ENCODE measurements around the gene OR2J3. TPM values are rescaled to one million over a fixed set of nuclear protein-coding genes. Genes with fewer than 3 reads are reported as not detected.

OR2J3 gene
- total RNA-seq, 1 donor from 2014 or later = not detected

DNA sequence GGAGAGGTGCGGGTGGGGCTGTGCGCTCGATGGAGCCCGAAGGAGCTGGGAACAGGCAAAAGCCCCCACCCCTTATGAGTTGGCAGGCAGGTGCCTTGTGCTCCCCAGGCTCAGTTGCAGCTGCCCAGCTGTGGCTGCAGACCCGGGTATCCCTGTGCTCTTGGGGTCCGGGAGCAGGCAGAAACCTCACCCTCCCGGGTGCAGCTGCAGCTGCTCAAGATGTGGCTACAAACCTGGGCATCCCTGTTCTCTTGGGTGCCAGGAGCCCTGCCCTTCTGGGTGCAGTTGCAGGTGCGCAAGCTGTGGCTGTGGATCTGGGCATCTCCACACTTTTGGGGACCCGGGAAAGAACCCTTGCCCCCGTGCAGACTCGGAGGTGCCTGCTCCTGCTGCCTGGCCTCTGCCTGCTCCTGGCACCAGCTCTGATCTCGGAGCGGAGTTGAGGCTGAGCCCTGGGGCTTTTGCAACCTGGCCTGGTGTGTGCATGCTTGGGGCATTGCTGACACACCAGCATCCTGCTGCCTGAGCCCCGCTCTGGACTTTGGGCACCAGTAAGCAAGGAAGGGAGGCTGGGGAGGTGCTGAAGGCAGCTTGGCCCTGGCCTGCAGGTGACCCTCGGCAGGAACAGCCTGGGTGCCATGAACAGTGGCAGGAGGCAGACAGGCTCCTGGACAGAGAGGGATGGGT lies 21.6 kb downstream of the OR2J3 start:
- no peak for DNase-seq (ENCODE audit: low spot score in 2 of 2)
- Histone ChIP-seq H3K4me3 (no peak overlapping the region), H3K27ac (no peak overlapping the region), H3K4me1 (no peaks in the 10 kb centered on the region), H3K9me3 (no peaks in the 10 kb centered on the region), H3K27me3 (no peaks in the 10 kb centered on the region), H3K36me3 (no peaks in the 10 kb centered on the region)
- intact Hi-C loops (cut with DNase I) = no loop called here
- TF ChIP-seq, protein P1, sequence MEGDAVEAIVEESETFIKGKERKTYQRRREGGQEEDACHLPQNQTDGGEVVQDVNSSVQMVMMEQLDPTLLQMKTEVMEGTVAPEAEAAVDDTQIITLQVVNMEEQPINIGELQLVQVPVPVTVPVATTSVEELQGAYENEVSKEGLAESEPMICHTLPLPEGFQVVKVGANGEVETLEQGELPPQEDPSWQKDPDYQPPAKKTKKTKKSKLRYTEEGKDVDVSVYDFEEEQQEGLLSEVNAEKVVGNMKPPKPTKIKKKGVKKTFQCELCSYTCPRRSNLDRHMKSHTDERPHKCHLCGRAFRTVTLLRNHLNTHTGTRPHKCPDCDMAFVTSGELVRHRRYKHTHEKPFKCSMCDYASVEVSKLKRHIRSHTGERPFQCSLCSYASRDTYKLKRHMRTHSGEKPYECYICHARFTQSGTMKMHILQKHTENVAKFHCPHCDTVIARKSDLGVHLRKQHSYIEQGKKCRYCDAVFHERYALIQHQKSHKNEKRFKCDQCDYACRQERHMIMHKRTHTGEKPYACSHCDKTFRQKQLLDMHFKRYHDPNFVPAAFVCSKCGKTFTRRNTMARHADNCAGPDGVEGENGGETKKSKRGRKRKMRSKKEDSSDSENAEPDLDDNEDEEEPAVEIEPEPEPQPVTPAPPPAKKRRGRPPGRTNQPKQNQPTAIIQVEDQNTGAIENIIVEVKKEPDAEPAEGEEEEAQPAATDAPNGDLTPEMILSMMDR (IDR thresholded peaks at IDR 0.05) = no peak

DNA sequence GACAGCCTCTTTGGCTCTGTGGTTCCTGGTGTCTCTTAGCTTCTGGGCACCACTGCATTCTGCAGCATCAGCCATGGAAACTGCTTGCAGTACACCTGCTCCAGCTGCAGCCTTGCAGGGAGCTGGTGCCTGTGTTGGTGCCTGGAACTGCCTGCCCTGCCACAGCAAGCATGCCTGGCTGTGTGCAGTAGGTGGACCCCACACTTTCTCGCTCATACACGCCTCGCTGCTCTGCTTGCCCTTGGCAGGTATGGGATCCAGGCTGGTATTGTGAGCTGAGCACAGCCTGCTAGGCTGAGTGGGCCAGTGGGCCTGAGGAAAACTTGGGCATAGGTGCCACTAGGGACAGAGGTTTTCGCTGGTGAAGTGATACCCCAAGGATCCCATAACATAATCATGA lies 22.8 kb downstream of the OR2J3 start:
- Histone ChIP-seq H3K9me3 (no peaks in the 10 kb centered on the region), H3K36me3 (no peaks in the 10 kb centered on the region), H3K27me3 (no peaks in the 10 kb centered on the region), H3K27ac (no peak overlapping the region), H3K4me3 (no peak overlapping the region), H3K4me1 (no peaks in the 10 kb centered on the region)
- no peak for DNase-seq (ENCODE audit: low spot score in 2 of 2)
- TF ChIP-seq, protein P1 (IDR thresholded peaks at IDR 0.05) = no peak
- intact Hi-C loops (cut with DNase I) = no loop called here

DNA sequence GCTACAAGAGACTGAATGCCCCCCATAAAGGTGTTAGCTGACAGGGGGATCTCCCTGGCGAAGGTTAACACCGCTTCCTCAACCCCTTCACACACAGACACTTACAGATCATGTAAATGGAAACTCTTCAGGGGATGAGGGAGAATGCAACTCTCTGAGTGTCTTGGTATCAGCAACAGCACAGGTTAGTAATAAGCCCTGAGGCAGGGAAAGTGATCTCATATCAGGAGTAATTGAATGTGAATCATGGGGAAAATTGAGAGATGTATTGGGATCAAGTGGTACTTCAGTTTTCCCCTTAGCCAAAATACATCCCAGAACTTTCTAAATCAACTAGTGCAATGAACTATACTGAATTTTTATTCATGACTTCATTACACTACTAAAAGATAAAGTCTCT lies 23.8 kb downstream of the OR2J3 start:
- Histone ChIP-seq H3K9me3 (no peaks in the 10 kb centered on the region), H3K4me1 (no peaks in the 10 kb centered on the region), H3K27ac (no peak overlapping the region), H3K4me3 (no peak overlapping the region), H3K36me3 (no peaks in the 10 kb centered on the region), H3K27me3 (no peaks in the 10 kb centered on the region)
- TF ChIP-seq, protein P1 (IDR thresholded peaks at IDR 0.05) = no peak
- intact Hi-C loops (cut with DNase I) = no loop called here
- DNase-seq (ENCODE audit: low spot score in 2 of 2) = no peak

DNA sequence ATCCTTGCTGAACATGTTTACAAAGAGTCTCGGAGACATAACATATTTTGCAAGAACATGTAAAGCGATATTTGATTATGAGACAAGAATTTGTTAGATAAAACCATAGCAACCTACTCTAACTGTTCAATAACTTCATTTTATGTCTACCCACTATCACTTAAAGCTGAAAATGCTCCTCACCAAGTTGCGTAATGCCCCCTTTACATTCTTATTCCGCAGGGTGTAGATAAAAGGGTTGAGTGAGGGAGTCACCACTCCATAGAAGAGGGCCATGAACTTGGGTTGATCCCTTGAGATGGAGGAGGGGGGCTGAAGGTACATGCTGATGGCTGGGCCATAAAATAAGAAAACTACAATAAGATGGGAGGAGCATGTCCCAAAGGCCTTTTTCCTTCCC lies 29.9 kb downstream of the OR2J3 start:
- TF ChIP-seq, protein P1 (IDR thresholded peaks at IDR 0.05) = no peak
- no peaks in the 10 kb centered on the region for H3K4me1 ChIP-seq

DNA sequence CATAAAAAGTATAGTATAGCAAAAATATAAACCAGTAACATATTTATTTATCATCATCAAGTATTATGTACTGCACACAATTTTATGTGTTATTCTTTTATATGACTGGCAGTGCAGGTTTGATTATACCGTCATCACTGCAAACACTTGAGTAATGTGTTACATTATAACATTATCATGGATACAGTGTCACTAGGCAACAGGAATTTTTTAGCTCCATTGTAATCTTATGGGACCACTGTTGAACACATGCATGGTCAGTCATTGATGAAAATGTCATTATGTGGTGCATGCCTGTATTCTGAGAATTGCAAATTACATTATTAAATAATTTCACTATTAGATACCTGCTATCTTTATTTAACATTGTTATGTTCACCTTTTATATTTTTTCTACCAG lies 33.7 kb downstream of the OR2J3 start:
- Histone ChIP-seq H3K27ac (no peak overlapping the region), H3K9me3 (no peaks in the 10 kb centered on the region), H3K36me3 (no peaks in the 10 kb centered on the region), H3K4me1 (no peaks in the 10 kb centered on the region), H3K4me3 (no peak overlapping the region), H3K27me3 (no peaks in the 10 kb centered on the region)
- DNase-seq (ENCODE audit: low spot score in 2 of 2) = no peak
- TF ChIP-seq, protein P1 (IDR thresholded peaks at IDR 0.05) = no peak
- intact Hi-C loops (cut with DNase I) = no loop called here

More for the DNA sequence above, 29.9 kb downstream of the OR2J3 start:
- Histone ChIP-seq H3K9me3 (no peaks in the 10 kb centered on the region), H3K4me3 (no peak overlapping the region), H3K36me3 (no peaks in the 10 kb centered on the region), H3K27ac (no peak overlapping the region), H3K27me3 (no peaks in the 10 kb centered on the region)
- no peak for DNase-seq (ENCODE audit: low spot score in 2 of 2)
- intact Hi-C loops (cut with DNase I) = no loop called here

DNA sequence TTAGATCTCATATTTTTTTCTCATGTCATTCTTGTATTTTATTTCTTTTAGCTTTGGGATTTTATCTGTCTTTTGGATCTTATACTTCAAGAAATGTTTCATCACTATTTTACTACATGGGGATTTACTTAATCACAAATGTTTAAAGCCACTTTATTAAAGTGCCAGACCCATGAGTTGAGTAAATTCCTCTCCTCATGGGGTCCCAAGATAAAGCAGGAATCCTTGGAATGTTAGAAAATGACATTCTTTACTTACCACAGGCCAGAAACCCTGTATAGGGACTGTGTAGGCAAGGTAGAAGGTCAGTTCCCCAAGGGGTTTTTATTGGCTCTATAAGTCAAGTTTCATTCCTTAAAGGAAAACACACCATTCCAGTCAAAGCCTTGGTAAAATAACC lies 34.5 kb downstream of the OR2J3 start:
- no peak for DNase-seq (ENCODE audit: low spot score in 2 of 2)
- TF ChIP-seq, protein P1 (IDR thresholded peaks at IDR 0.05) = no peak

More for the DNA sequence above, 34.5 kb downstream of the OR2J3 start:
- Histone ChIP-seq H3K4me1 (no peaks in the 10 kb centered on the region), H3K9me3 (no peaks in the 10 kb centered on the region), H3K27me3 (no peaks in the 10 kb centered on the region), H3K27ac (no peak overlapping the region), H3K36me3 (no peaks in the 10 kb centered on the region), H3K4me3 (no peak overlapping the region)
- intact Hi-C loops (cut with DNase I) = no loop called here

Data from ascending aorta (tissue), 2 donors.